Skeletal muscle cell (primary cell): ENCODE measurements around the gene TMEM131L.
"Not testable (repeated sequence)": the region's sequence is repeated elsewhere in the genome, so short reads cannot be mapped to it uniquely, and the experiment has no call there.

Source experiments
- DNase-seq: peaks from one replicate; pipeline ENCODE4 v3.0.0-alpha.2; 2010; ENCODE audit warnings: low read depth
- H3K4me3 ChIP-seq: 2 replicates; pipeline ENCODE4 v1.5.1; 2011; ENCODE audit warnings: low read depth, mild to moderate bottlenecking, control low read depth, low read length, moderate library complexity

The TMEM131L gene

DNA sequence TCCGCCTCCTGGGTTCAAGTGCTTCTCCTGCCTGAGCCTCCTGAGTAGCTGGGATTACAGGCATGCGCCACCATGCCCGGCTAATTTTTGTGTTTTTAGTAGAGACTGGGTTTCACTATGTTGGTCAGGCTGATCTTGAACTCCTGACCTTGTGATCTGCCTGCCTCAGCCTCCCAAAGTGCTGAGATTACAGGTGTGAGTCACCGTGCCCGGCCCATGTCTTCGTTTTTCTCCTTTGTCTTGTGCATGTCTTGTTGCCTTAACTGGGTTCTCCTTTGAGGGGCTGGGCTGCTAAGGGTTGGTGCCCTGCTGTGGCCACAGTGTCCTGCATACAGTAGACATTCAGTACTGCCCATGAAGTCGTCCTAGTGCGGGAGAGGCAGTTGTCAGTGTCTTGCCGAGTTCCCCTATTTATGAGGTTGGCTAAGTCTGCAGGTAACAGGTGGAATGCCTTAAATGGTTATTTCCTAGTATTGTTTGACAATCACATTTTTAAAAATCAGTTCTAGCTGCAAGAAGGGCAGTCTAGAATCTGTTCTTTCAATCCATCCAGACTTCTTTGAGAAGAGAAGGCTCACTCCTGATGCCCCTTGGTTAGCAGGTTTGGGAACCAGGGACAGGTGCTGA lies 5.0 kb downstream of the TMEM131L start:
- DNase-seq, H3K4me3 ChIP-seq: not testable (repeated sequence)

DNA sequence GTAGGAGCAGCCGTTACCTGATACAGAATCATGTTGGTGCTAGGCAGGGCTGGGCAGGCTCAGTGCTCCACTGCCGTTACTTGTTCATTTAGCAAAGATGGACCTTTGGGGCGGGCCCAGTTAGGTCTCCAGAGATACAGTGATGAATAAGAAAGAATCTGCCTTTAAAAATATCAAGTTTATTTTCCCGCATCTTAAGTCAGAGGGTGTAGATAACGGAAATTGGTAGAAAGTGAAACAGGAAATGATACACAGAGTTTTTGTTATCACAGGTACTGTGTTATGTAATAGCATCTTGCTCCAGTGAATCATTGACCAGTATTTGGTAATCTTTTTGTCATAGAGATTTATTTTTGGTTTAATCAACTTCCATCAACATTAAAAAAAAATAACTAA lies 5.5 kb downstream of the TMEM131L start:
- DNase-seq: no peak
- no peak overlapping the region for H3K4me3 ChIP-seq

DNA sequence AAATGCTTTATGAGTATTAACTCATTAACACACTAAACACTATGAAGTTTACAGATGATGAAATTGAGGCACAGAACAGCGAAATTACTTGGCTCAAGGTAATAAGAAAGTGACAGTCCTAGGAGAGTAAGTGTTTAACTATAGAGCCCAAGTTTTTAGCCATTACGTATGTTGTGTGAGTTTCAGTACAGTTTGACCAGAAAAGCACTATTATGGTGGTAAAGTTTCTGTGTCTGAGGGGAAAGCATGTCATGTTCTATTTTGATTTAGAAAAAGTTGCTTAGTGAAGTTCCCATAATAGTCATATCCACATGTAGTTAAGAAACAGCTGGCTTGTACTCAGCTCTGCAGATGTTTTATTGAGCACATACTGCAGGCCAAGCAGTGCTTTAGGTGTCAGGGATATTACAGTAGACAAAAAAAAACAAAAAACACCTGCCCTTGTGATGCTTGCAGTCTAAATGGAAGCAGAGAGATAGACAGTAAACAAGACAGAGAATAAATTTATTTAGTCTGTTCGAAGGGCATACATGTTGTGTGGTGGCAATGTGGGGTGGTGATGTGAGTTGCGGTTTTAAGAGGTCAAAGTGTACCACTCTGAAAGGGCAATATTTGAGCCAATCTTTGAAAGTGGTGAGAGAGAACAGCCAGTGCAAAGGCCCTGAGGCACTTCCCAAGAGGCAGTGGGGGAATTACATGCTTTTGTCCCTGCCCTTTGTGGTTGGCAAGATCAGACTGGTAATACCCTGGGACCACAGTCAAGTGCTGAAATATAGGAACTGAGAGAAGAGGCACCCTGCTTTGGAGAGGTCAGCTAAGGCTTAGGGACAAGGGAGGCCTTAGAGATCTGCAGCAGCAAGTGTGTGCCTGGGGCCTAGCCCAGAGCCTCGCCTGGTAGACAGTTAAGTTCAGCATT lies 6.2 kb downstream of the TMEM131L start:
- DNase-seq: no peak
- no peak overlapping the region for H3K4me3 ChIP-seq

GRCh38 chr4:153474251-153474650 lies 8.1 kb downstream of the TMEM131L start:
- no peak for DNase-seq
- H3K4me3 ChIP-seq: no peak overlapping the region

DNA sequence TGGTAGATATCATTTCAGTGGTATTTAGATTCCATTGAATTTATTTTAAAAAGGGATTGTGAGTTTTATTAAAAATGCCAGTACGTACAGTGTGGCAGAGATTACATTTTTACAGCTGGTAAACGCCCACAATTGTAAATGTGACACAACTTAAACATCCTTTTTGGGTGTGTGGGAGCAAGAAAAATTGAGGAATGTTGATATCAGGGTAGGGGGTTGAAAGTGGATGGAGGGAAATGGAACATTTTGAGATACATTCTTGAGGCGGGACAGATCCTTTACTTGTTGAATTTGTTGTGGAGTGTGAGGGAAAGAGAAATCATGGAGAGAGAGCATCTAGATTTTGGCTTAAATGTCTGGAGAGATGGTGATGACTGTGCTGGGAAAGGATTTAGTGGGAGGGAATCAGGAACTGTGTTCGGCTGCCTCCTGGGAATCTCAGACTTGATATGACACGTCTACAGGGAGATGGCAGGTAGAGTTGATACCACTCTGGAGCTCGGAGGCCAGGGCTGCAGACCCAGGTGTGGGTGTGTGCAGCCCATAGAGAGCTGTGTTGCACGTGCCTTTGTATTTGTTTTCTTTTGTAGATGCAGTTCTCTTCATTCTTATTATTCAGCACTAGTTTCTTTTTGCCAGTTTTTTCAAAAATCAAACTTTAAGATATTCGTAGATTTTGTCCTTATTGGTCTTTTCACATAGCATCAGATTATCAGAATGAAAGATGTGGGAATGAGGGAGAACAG lies 10.8 kb downstream of the TMEM131L start:
- DNase-seq: no peak
- H3K4me3 ChIP-seq: no peak overlapping the region

GRCh38 chr4:153479101-153479500 lies 12.9 kb downstream of the TMEM131L start:
- no peak overlapping the region for H3K4me3 ChIP-seq
- DNase-seq: no peak

- H3K4me3 ChIP-seq: no peak overlapping the region
These were observed 14.5 kb downstream of the TMEM131L start for GRCh38 chr4:153480704-153481103.

GRCh38 chr4:153481478-153481877 lies 15.3 kb downstream of the TMEM131L start:
- DNase-seq: no peak
- H3K4me3 ChIP-seq: no peak overlapping the region

More at GRCh38 chr4:153480704-153481103, 14.5 kb downstream of the TMEM131L start:
- no peak for DNase-seq

DNA sequence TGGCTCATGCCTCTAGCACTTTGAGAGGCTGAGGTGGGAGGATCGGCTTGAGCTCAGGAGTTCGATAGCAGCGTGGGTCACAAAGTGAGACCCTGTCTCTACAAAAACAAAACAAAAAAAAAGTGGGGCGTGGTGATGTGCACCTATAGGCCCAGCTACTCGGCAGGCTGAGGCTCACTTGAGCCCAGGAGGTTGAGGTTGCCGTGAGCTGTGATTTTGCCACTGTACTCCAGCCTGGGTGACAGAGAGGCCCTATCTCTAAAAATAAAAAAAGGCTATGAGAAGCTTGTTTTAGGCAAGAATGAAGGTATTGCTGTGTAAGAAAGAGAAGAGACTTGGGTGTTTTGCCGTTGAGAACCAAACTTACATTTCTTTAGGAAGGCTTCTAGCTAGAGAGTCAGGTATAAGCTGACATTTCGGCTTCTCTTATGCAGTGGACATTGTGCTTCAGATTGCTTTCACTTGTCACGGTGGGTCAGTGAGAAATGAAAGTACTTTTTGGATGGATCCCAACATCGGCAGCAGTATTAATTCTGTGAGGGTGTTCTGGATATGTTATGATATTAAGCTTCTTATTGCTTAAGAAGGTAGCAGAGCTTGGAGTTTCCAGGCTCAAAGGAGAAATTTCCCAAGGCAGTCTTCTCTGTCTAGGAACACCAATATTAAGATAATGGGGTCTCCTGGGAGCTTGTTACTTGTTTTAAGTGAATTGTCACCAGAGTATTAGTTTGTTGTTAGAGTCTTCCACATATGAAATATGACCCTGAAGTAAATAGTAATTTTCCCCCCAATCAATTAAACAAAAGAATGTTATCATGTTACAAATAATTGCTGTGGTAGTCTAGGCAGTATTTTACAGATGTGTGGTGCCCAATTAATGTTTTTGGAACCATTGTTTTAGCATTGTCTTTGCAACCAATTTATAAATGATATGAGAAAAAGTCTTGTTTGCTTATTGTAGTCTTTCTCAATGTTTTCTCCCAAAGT lies 17.6 kb downstream of the TMEM131L start:
- H3K4me3 ChIP-seq: no peak overlapping the region
- no peak for DNase-seq

- H3K4me3 ChIP-seq: no peak overlapping the region
- no peak for DNase-seq
These were observed 19.2 kb downstream of the TMEM131L start for GRCh38 chr4:153485359-153485758.

DNA sequence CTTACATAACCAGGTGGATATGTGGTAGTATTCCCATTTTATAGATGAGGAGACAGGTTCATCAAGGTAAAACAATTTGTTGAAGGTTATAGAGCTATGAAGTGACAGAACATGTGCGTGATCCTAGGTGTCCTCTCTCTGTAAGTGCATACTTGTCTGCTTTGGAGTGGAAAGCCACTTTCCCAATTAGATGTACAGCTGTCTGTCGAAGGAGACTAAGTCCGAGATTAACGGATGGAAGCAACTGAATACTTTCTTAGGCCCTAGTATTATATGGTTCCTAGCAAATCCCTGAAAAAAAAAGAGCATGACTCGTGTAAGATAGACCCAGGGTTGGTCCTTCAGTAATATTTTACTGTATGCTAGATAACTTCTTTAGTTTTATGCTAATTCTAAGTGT lies 19.7 kb downstream of the TMEM131L start:
- no peak overlapping the region for H3K4me3 ChIP-seq

GRCh38 chr4:153486281-153487151 lies 20.4 kb downstream of the TMEM131L start:
- DNase-seq: peak; percentile 56
- H3K4me3 ChIP-seq: no peak overlapping the region

More for the DNA sequence above, 19.7 kb downstream of the TMEM131L start:
- no peak for DNase-seq

GRCh38 chr4:153488006-153488891 lies 22.1 kb downstream of the TMEM131L start:
- H3K4me3 ChIP-seq: no peak overlapping the region
- no peak for DNase-seq

GRCh38 chr4:153489856-153490558 lies 23.8 kb downstream of the TMEM131L start:
- no peak for DNase-seq
- H3K4me3 ChIP-seq: no peak overlapping the region

DNA sequence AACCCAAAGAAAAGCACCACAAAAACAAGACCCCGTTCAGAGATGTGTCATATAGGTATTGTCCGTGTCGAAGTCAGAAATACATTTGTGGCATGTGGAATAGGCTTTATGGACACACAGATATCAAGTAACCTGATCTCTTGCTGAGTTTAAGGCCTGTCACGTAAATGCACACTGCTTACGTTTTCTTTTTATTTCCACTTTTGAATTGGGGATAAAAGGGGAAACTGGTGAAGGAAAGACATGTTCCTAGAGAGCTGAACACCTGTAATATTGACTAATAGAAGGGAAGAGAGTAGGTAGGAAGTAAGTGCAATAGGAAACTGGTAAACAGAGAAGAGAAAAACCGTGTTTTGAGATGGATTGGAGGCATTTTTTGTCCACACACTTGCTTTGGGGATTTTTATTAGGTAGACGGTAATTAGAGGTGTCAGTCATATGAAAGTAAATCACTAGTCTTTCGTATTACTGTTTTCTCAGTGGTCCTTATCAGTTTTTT lies 24.9 kb downstream of the TMEM131L start:
- no peak overlapping the region for H3K4me3 ChIP-seq
- no peak for DNase-seq

- H3K4me3 ChIP-seq: no peak overlapping the region
- no peak for DNase-seq
These were observed 28.4 kb downstream of the TMEM131L start for GRCh38 chr4:153494562-153494961.
